GM19025 (cell line): Measurements from ENCODE around the gene CCR5.

Source experiments
- ATAC-seq: cut with Tn5 transposase; IDR thresholded peaks from one replicate; pipeline ENCODE4 v1.9.1; 2021; ENCODE audit warnings: mild to moderate bottlenecking, low read depth, moderate library complexity; ENCODE audit not compliant: unreplicated experiment

CCR5 gene

DNA sequence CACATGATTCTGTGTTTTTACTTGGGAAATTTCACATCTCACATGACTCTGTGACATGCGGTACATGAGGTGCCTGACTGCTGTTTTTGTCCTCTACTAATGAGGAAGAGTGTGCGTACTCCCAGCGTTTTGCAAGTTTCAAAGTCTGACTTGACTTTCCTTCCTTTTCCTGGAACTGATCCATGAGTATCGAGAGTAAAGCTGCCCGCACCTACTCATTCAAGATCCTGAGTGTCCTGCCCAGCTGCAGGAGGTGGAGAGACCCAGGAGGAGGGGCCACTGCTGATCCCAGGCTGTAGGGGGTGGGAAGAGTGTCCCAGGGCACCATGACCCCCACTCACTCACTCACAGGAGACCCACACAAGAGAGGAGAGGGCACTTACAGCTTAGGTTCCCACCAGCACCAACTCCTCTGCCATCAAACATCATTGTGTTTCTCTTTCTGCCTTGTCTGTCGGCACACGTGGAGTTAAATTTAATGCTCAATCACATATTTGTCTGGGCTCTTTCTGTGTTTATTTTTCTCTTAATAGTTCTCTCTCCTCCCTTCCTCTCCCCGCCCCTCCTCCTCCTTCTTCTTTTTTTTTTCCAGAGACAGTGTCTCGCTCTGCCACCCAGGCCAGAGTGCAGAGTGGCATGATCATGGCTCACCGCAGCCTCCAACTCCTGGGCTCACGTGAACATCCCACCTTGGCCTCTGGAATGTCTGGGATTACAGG is 34.7 kb downstream of the CCR5 start:
- ATAC-seq, result no peak

DNA sequence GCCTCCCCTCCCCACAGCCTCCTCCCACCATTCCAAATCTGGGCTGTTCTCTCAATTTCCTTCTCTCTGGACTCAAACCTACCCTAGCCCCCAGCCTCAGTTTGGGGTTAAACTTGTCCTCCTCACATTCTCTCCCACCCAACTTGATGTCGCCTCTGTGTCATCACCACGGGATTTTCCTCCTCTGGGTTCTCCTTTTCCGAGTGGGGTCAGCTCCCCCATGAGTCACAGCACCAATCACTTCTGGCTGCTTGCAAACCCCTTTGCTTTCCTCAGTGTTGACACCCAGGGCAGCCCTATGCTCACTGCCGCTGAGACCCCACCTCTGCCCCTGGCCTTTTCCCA is 35.7 kb downstream of the CCR5 start:
- ATAC-seq, result no peak

DNA sequence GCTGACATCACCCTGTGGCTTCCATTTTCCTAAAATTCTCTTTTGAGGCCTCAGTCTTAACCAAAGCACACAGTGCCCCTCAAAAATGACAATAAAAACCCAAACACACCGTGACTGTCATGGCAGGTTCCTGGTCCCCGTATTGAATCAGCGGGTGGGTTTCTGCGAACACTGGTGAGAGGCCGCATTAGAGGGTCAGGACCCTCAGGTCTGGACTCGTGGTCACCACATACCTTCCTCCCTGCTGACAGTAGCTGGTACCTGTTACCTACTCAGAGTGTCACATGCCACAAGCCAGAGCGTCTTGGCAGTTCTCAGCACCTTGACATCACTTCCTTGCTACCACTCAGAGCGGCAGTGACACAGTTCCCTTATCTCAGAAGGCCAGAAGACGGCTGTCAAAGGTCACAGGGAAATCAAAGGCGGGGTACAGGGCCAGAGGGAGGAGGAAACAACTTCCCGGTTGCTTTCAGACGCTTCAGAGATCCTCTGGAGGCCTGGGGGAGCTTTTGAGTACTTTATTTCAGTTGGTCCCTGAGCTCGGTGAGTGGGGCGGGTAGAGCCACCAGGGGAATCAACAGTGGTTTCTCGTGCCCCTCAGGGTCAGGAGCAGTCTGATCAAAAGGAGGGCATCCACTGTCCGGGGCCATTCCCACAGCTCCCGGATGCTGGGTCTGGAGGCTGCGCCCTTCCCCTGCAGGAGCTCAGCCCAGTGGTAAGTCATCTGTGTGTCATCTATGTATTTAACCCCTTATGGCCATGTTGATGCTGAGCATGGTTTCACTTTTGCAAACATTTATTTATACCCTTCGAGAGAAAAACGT is 36.3 kb downstream of the CCR5 start, which contains the start of the genes CCR5AS and CCRL2:
CCR5AS (minus strand) TSS at position 279 of the 824 bp plus-strand sequence.
CCRL2 (plus strand) TSS at position 472 of the 824 bp plus-strand sequence. CDS start 821 bp downstream, outside the sequence.
- ATAC-seq, result no peak

DNA sequence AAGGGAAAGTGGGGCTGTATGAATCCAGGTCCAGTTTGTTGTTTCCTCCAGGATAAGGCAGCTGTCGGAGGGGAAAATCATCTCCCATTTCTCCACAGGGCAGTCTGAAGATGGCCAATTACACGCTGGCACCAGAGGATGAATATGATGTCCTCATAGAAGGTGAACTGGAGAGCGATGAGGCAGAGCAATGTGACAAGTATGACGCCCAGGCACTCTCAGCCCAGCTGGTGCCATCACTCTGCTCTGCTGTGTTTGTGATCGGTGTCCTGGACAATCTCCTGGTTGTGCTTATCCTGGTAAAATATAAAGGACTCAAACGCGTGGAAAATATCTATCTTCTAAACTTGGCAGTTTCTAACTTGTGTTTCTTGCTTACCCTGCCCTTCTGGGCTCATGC is 37.2 kb downstream of the CCR5 start:
- ATAC-seq, result no peak

DNA sequence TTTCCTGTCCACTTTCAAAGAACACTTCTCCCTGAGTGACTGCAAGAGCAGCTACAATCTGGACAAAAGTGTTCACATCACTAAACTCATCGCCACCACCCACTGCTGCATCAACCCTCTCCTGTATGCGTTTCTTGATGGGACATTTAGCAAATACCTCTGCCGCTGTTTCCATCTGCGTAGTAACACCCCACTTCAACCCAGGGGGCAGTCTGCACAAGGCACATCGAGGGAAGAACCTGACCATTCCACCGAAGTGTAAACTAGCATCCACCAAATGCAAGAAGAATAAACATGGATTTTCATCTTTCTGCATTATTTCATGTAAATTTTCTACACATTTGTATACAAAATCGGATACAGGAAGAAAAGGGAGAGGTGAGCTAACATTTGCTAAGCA is 38.1 kb downstream of the CCR5 start:
- no peak for ATAC-seq

DNA sequence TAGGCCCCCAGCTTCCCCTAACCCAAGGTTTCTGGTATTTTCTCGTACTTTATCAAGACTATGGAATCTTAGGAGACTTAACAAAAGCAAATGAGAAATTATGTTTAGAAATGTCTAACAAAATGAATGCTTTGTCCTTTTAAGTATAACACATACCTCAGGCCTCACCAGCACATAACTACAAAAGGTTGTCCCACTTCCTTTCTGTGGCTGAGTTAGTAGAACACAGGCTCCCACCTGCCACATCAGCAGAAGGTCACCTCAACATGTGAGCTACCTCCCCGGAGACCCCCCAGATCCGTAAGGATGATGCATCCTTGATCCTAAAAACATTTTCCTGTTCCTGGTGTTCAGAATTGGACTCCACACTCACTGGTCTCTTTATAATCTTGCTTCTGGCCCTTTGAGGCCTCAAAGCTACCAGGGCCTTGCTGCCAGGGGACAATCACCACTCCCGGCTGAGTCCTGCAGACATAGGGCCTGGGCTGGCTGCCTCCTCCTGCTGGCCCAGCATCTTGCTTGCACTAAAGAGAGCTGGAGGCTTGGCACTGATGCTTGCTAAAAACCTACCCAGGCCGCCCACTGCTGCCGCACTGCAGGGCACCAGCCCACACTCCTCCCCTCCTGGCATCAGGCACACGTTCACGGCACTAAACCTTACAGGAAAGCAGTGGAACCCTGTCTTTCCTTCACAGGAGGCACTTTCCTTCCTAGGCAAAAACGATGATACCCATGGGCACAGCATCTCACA is 39.2 kb downstream of the CCR5 start:
- no peak for ATAC-seq

DNA sequence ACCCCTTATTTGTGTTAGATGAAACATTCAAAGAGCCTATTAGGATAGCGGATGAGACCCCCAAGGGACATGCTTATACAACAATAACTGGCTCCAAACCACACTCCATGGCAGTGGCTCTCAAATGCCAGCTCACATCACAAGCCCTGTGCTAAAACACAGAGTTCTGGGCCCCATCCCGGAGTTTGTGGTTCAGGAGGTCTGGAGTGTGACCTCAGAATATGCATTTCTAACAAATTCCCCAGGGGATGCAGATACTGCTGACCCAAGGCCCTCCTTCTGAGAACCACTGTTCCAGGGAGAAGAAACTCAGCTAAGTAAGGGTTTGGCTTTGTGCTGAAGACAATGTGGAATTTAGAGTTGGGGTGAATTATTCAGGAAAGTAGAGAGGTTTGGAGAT is 39.9 kb downstream of the CCR5 start:
- ATAC-seq, result no peak

DNA sequence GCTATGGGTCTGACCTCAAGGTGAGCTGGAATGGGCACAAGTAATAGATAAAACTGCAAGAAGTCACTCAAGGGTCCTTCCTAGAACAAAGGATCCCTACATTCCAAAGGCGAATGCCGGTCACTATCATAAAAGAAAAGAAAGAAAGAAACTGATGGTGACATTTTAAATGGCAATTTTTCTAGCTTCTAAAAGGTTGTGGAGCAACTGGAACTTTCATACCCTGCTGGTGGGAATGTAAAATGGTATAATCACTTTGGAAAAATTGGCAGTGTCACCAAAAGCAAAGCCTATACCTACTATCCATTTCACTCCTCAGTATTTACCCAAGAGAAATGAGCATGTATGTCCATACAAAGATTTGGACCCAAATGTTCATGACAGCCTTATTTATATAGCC is 40.5 kb downstream of the CCR5 start:
- no peak for ATAC-seq

DNA sequence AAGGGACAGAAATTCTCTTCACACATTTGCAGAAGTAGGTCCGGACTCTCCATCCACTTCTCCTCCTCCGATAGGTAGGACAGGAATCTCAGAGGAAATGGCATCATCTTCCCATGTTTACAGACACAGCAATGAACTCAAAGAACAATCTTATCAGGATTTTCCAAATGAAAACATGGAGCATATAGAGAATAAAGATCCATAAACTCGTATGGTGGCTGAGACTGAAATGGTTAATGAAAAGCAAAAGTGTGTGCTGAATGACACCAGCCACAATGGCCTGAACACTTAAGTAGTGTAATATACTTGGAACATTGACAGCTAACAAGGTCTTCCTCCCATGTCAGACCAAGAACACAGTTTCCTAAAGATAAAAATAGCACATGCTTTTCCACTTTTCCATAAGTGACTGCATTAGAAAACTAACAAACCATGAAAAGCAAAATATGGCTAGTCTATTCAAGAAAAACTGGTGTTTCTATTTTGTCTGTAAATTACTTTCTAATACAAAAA is 42.1 kb downstream of the CCR5 start:
- ATAC-seq, result no peak

DNA sequence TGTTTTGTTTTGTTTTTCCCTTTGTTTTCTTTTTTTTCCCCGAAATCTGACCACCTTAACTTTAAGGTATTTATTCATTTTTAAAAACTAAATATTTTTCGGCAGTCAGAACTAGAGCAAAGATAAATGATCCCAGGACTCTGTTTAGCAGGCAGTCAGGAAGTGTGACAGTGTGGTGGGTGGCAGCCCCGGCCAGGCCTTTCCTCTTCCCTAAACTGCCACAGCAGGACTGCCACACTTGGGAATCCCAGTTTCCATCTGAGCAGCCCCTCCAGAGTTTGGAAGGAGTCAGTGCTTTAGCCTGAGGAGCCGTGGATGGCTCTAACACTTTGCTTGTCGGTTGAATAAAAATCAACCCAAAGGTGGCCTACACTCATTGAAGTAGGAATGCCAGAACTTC is 43.2 kb downstream of the CCR5 start:
- ATAC-seq, result no peak

DNA sequence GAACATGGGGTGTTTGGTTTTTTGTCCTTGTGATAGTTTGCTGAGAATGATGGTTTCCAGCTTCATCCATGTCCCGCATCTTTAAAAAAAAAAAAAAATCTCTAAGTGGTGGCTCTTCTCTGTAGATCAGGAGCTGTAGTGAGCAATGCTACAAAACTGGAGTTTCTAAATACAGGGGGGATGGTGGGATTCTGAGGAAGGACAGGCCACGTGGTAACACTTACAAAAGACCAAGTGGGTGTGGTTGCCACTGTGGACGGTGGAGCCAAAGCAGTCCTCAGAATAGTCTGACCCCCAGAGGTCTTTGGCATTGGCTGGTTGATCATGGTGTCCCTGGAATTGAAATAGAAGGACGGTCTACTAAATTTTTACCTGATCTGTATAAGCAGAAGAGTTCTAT is 44.0 kb downstream of the CCR5 start:
- no peak for ATAC-seq

DNA sequence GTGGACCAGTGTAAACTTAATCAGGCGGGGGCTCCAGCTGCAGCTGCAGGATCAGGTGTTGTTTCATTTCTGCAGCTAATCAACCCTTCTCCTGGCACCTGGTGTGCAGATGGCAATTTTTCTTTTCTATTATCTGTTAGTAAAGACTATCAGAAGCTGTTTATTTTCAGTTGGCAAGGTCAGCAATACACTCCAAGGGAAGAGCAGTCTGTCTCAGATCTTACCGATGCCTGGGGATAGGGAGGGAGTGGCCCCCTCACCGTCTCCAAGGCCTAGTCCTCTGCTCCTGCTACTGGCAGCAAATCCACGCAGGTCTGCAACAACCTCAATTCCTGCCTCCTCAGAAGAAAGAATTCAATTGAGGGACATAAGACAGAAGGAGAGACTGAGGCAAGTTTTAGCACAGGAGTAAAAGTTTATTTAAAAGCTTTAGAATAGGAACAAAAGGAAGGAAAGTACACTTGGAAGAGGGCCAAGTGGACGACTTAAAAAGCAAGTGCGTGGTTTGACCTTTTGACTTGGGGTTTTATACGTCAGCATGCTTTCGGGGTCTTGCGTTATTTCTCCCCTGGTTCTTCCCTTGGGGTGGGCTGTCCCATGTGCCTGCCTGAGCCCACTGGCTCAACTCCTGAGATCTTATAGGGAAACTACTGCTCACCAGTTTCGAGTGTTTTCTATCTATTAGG is 45.5 kb downstream of the CCR5 start:
- no peak for ATAC-seq

DNA sequence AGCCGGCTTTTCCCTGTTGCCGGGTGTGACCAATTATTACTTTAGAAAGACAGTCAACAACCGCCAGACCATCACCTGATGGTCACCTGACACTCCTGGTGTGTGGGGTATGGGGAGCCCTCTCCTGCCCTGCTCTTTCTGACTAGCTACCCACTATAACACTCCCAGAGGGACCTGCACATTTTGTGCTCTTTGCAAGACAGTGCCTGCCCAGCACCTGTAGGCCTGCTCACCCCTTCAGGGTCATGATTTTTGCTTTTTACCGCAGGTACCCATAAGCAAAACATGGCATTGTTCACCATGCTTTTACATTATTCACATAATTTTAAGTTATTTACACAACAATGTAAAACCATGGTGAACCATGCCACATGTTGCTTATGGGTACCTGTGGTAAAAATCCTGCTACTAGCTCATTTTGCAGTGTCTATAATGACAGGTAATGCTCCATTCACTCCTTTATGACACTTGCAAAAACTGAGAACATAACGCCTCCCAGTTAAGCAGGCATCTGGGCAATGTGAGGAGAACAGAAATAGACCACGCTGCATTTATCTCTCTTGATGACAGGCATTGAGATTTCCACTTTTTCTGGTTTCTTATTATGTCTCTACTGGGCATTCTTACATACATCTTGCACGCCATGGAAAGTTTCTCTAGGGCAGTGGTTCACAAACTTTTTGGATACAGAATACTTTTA is 46.2 kb downstream of the CCR5 start:
- ATAC-seq, result no peak

DNA sequence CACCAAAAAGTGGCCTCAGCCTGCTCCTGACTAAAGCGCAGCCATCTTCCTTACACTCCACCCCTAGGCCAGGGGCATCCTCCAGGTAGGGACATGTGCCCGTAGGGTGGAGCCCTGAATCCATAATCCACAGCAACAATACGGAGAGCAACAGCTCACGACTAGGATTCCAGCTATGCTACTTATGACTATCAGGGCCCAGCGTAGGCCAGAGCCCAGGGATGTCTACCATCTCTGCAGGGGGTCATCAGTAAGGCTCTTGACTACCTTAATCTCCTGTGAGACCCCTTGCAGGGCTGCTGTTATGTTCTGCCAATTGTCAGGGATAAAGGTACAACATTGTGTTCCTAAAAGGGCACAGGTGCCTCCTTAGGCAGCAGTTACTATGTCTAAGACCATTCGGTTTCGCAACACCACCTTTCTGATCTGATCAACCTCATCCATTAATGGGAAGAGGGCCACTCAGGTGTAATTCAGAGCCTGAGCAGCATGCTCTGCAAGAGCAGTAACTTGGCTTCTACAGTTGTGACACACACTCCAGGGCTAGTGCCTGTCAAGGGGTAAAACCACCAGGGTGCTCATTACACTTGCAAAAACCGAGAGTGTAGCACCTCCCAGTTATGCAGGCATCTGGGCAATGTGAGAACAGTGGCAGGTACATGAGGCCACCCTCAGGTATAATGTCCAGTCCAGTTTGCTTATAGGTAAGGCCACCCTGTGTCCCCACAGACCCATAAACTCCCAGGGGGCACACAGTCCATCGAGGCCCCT is 47.3 kb downstream of the CCR5 start:
- ATAC-seq, result no peak

DNA sequence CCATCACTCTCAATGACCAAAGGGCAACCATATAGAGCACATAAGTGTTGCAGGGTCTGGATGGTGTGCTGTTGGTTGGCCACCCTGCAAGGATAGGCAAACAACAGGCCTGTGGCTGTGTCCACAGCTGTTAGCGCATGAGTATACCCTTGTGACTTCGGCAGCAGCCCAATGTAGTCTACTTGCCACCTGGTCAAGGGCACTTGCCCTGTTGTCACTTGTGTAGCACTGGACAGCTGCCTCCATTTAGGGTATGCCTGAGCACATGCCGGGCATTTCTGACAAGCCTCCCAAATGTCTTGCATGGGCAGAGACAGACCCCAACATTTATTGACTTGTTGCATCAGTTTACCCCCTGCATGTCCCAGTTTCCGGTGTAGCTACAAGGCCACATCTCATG is 49.1 kb downstream of the CCR5 start:
- ATAC-seq, result no peak

DNA sequence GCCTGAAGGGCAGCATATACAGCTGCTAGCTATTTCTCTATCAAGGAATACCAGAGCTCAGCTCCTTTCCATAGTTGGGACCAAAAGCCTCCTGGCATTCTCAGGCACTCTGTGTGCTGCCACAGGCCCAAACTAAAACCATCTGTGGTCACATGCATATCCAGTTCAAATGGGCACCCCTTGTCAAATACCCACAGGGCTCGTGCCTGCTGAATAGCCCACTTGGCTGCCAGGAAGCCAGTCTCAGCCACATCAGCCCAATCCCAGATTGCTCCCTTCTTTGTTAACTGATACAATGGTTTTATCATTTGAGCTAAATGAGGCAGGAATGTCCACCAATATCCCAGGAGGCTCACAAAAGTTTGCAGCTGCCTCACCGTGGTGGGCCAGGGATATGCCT is 50.2 kb downstream of the CCR5 start:
- no peak for ATAC-seq

DNA sequence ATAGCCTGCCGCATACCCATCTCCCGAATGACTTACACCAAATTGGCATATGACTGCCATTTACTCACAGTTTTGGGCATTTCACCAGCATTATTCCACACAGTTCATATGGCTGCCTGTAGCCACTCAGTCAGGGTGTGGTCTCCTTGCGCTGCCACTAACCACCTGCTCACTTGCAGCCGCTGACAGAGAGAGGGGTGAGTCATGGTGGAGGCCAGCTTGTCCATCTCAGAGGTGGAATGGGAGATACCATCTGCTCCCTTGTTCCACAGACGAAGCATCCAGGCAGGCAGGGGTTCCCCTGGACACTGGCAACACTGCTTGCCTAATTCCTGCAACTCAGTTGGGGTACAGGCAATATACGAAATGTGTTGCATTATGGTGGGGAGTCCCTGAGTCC is 51.9 kb downstream of the CCR5 start:
- no peak for ATAC-seq

DNA sequence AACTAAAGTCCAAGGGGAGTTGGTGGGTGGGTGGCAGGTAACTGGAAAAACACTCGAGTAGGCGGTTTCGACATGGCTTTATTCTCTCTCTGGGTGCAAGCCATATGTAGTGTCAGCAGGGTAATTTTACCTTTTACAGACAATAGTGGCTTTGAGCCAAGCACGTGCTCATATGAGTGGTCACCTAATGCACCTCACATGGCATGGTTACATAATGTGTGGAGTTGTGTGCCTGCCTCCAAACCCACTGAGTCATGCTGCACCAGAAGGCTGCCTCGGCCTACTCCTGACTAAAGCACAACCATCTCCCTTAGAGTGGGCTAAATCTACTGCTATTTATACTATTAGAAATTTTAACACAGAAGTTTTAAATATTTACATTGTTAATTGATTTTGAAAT is 52.8 kb downstream of the CCR5 start:
- no peak for ATAC-seq
